PC-3 (cell line): Measurements from ENCODE around the gene UMPS.

Experiments
- EZH2 ChIP-seq: fragments of 300-600 bp; sonication (generic); IDR thresholded peaks from one replicate; pipeline ENCODE4 v1.6.1; 2017; ENCODE audit warnings: antibody characterized with exemption, mild to moderate bottlenecking, low read length; ENCODE audit not compliant: unreplicated experiment
- TF ChIP-seq, protein P1 (sequence below): fragments of 300-600 bp; sonication (generic); conservative IDR thresholded peaks from 2 replicates; pipeline ENCODE4 v1.5.1; 2017; ENCODE audit warnings: antibody characterized with exemption, low read depth, mild to moderate bottlenecking, low read length

DNA sequence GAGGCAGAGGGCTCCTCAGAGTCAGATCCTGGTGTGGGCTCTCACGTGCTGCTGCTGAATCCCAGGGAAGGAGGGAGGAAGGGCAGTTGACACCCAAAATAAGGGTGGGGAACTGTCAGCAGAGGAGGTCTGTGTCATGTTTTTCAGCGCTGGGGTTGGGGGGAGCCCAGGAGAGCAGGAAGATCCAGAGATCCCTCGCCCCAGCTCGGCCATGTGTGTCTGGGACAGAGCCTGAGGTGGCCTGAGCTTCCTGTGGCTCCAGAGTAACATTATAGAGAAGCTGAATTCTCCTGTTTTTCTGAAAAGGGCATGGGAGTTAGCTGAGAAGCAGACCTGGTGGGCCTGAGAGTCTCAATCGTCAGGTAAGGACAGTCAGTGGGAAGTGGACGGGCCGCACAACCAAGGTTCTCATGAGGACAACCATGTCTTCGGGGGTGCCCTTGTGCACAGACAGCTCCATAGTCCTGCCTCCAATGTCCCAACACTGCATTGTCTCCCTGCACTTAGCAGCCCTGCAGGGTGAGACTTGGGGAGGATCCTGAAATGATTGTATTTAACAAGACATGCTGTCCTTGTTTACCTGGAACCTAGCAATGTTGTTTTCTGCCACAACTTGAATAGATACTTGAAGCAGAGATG, 18.4 kb downstream of the UMPS start:
- TF ChIP-seq, protein P1, sequence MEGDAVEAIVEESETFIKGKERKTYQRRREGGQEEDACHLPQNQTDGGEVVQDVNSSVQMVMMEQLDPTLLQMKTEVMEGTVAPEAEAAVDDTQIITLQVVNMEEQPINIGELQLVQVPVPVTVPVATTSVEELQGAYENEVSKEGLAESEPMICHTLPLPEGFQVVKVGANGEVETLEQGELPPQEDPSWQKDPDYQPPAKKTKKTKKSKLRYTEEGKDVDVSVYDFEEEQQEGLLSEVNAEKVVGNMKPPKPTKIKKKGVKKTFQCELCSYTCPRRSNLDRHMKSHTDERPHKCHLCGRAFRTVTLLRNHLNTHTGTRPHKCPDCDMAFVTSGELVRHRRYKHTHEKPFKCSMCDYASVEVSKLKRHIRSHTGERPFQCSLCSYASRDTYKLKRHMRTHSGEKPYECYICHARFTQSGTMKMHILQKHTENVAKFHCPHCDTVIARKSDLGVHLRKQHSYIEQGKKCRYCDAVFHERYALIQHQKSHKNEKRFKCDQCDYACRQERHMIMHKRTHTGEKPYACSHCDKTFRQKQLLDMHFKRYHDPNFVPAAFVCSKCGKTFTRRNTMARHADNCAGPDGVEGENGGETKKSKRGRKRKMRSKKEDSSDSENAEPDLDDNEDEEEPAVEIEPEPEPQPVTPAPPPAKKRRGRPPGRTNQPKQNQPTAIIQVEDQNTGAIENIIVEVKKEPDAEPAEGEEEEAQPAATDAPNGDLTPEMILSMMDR = no peak
- no peak for TF ChIP-seq EZH2
